ENCODE measurements around the gene SLC25A42. TPM values are rescaled to one million over a fixed set of nuclear protein-coding genes. Genes with fewer than 3 reads are reported as not detected.

SLC25A42 gene
- total and polyA plus RNA-seq, 2 of the 4 experiments (the other 2 are of a cell fraction) = 2.0 to 9.9 TPM

DNA sequence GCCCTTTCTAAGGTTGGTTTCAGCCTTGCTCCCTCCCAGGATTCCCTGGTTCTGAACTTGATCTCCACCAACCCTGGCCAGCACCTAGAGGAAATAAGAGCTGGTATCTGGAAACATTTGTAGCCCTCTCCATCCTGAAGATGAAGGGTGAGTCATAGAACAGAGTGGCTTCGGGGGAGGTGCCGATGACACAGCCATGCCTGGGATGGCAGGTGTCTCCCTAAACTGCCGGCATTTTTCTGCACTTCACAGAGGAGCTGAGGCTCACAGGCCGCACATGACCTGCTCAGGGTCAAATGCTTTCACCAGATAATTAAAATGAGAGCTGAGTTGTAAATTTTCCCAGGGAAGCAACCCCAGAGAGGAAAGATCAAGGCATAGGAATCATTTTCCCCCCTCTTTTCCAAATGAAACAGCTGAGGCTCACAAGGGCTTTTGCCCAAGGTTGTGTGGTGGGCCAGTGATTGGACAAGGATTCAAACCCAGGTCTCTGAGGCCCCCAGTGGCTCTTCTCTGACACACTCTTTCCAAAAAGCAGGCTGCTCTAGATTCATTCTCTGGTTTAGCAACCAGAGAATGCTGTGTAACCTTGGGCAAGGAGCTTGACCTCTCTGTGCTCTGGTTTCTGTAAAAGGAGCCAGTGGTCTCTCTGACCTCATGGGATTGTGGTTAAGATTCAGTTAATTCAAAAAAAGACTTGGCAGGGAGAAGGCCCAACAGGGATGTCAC, 1.2 kb upstream of the SLC25A42 start:
- Histone ChIP-seq H2AK9ac (replicated peaks; ENCODE audit: low read depth, low read length, poor library complexity) (peak overlapping the region; percentile 74), H3K27ac (ENCODE audit: insufficient read depth, low read length) (no peak overlapping the region), H2BK5ac (ENCODE audit: low read depth, low read length, poor library complexity, severe bottlenecking) (no peak overlapping the region), H3K9ac (ENCODE audit: low read depth, low read length) (no peak overlapping the region; the same call in 1 of the 2 replicates), H2BK120ac (ENCODE audit: low read depth, low read length) (no peak overlapping the region), H4K5ac (ENCODE audit: low read depth, low read length) (peak overlapping the region; percentile 35), H3K4ac (ENCODE audit: low read depth, low read length) (peak overlapping the region; percentile 46), H3K14ac (replicated peaks; ENCODE audit: low read depth, low read length) (no peak overlapping the region), H3K27me3 (ENCODE audit: control insufficient read depth, insufficient read depth, low read length) (no peaks in the 10 kb centered on the region), H3K18ac (ENCODE audit: low read depth, low read length) (no peak overlapping the region), H3K9me3 (ENCODE audit: control insufficient read depth, insufficient read depth, low read length) (no peaks in the 10 kb centered on the region), H4K20me1 (ENCODE audit: insufficient read depth, low read length) (0 out of 2 replicates have a peak, but pooled peaks cover 6% of the 10 kb centered on the region), H2AK5ac (ENCODE audit: low read depth, low read length) (no peak overlapping the region), H3K4me3 (ENCODE audit: insufficient read depth, low read depth, low read length) (peak overlapping the region; percentile 50; the same call in 1 of the 2 replicates), H3K36me3 (ENCODE audit: control insufficient read depth, insufficient read depth, low read length) (peaks cover 11% of the 10 kb centered on the region), H2BK20ac (ENCODE audit: low read depth, low read length) (no peak overlapping the region), H3K56ac (ENCODE audit: extremely low read depth, insufficient read depth, low read length) (no peak overlapping the region), H4K91ac (ENCODE audit: insufficient read depth, low read depth, low read length) (no peak overlapping the region), H3K9me1 (ENCODE audit: insufficient read depth, low read length) (peaks cover 13% of the 10 kb centered on the region), H3K4me2 (ENCODE audit: low read depth, low read length) (peak overlapping the region; percentile 88), H3K79me1 (ENCODE audit: low read depth in 1 of 2, low read length in 2 of 2) (peaks cover 6 to 22% of the 10 kb centered on the region in 2 experiments; a peak in 2 of 4 replicates), H2BK15ac (ENCODE audit: low read depth, low read length) (no peak overlapping the region), H3K4me1 (ENCODE audit: control insufficient read depth, insufficient read depth, low read length) (peaks cover 13% of the 10 kb centered on the region), H4K8ac (ENCODE audit: low read depth in 2 of 2, low read length in 2 of 2) (peak overlapping the region; percentile 10 to 70; a peak in 1 of 4 replicates), H2AFZ (replicated peaks; ENCODE audit: low read length, poor library complexity) (peak overlapping the region; percentile 91), H3K23ac (ENCODE audit: low read depth, low read length) (no peak overlapping the region)
- peak; percentile 63 for DNase-seq
- POLR2A ChIA-PET (ENCODE audit: unreplicated experiment) = no interaction called here
- in situ Hi-C loops (cut with MboI; ENCODE audit: low sequenced_read_pairs) (no loop called here), dilution Hi-C loops (cut with HindIII; ENCODE audit: low sequenced_read_pairs, unreplicated experiment) (no loop called here), intact Hi-C loops (cut with micrococcal nuclease) (loop anchor here (2.0 to 10.0 kb wide), 2 partner anchors 76 to 112 kb away; partner anchors contain the start of genes MEF2B and TMEM161A)
- WGBS, 2 experiments (ENCODE audit: extremely low coverage in 2 of 2, insufficient read length in 1 of 2) = 33% methylated on average over 2 of the region's 4 CpGs; no CpG with 5 or more reads in 1 of the 2 experiments
- no peak for ATAC-seq (ENCODE audit: low read depth)
- CTCF ChIA-PET = interaction anchor here (1.0 kb wide), 1 partner anchor 22 kb away, joined by 6 read pairs; no protein-coding TSS in a partner anchor
- no TSS peak for BruUV-seq (replicated peaks)
- no peak for TF ChIP-seq NFE2L2 (IDR thresholded peaks at IDR 0.05; ENCODE audit: low read depth, low read length)
- peak; percentile 45 for TF ChIP-seq RCOR1 (IDR thresholded peaks at IDR 0.05; ENCODE audit: insufficient replicate concordance, low read length)
- no peak for TF ChIP-seq RFX5 (IDR thresholded peaks at IDR 0.05; ENCODE audit: low read depth, low read length)
- TF ChIP-seq MAZ (IDR thresholded peaks at IDR 0.05; ENCODE audit: borderline replicate concordance, low read depth, low read length) = no peak
- no peak for TF ChIP-seq MXI1 (IDR thresholded peaks at IDR 0.05; ENCODE audit: borderline replicate concordance, low read depth, low read length)
- TF ChIP-seq MAFK (IDR thresholded peaks at IDR 0.05; ENCODE audit: low read depth, low read length) = no peak
- TF ChIP-seq POLR2A (IDR thresholded peaks at IDR 0.05; ENCODE audit: low read depth, low read length) = no peak
- no peak for TF ChIP-seq ELK1 (IDR thresholded peaks at IDR 0.05; ENCODE audit: borderline replicate concordance, low read depth, low read length)
- TF ChIP-seq, protein P1, sequence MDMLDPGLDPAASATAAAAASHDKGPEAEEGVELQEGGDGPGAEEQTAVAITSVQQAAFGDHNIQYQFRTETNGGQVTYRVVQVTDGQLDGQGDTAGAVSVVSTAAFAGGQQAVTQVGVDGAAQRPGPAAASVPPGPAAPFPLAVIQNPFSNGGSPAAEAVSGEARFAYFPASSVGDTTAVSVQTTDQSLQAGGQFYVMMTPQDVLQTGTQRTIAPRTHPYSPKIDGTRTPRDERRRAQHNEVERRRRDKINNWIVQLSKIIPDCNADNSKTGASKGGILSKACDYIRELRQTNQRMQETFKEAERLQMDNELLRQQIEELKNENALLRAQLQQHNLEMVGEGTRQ (IDR thresholded peaks at IDR 0.05; ENCODE audit: low read depth, low read length) = no peak
- TF ChIP-seq, protein P2, sequence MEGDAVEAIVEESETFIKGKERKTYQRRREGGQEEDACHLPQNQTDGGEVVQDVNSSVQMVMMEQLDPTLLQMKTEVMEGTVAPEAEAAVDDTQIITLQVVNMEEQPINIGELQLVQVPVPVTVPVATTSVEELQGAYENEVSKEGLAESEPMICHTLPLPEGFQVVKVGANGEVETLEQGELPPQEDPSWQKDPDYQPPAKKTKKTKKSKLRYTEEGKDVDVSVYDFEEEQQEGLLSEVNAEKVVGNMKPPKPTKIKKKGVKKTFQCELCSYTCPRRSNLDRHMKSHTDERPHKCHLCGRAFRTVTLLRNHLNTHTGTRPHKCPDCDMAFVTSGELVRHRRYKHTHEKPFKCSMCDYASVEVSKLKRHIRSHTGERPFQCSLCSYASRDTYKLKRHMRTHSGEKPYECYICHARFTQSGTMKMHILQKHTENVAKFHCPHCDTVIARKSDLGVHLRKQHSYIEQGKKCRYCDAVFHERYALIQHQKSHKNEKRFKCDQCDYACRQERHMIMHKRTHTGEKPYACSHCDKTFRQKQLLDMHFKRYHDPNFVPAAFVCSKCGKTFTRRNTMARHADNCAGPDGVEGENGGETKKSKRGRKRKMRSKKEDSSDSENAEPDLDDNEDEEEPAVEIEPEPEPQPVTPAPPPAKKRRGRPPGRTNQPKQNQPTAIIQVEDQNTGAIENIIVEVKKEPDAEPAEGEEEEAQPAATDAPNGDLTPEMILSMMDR (conservative IDR thresholded peaks at IDR 0.05; ENCODE audit: low read depth, low read length) = no peak
- TF ChIP-seq CHD1 (IDR thresholded peaks at IDR 0.05; ENCODE audit: low read depth, low read length) = no peak
- TF ChIP-seq SMC3 (IDR thresholded peaks at IDR 0.05; ENCODE audit: low read depth, low read length) = no peak
- TF ChIP-seq CEBPB (IDR thresholded peaks at IDR 0.05; ENCODE audit: low read depth, low read length) = no peak
- no peak for TF ChIP-seq RAD21 (IDR thresholded peaks at IDR 0.05; ENCODE audit: low read length)
